ENCODE data around the gene RPGRIP1L. TPM values are rescaled to one million over a fixed set of nuclear protein-coding genes. Genes with fewer than 3 reads are reported as not detected.

Gene RPGRIP1L
- total RNA-seq, 4 donors from 2014 or later, result 0.53 to 0.75 (median 0.68) TPM

DNA sequence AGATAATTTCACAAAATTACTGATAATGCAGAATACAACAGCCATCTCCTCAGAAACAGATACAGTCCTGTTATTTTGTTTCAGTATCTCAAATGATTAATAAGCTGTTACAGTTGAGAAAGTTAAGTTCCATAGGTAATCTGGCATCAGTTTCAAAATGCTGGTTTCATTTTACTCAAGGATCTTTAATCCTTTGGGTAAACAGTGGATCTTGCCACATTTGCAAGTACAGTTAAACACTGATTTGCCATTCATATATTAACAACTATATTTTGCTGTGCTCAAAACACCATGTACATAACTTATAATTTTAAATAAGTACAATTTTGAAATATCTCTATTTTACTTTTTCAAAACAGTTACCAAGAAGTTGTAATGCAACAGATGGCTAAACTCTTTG lies 31.2 kb downstream of the RPGRIP1L start:
- no peak overlapping the region for H3K4me3 ChIP-seq
- no peaks in the 10 kb centered on the region for H3K4me1 ChIP-seq
- intact Hi-C loops (cut with DNase I; ENCODE audit: low total_unique reads), result no loop called here
- DNase-seq (no peak), ATAC-seq (no peak)
- H3K9me3 ChIP-seq, result no peaks in the 10 kb centered on the region
- TF ChIP-seq, protein P1, sequence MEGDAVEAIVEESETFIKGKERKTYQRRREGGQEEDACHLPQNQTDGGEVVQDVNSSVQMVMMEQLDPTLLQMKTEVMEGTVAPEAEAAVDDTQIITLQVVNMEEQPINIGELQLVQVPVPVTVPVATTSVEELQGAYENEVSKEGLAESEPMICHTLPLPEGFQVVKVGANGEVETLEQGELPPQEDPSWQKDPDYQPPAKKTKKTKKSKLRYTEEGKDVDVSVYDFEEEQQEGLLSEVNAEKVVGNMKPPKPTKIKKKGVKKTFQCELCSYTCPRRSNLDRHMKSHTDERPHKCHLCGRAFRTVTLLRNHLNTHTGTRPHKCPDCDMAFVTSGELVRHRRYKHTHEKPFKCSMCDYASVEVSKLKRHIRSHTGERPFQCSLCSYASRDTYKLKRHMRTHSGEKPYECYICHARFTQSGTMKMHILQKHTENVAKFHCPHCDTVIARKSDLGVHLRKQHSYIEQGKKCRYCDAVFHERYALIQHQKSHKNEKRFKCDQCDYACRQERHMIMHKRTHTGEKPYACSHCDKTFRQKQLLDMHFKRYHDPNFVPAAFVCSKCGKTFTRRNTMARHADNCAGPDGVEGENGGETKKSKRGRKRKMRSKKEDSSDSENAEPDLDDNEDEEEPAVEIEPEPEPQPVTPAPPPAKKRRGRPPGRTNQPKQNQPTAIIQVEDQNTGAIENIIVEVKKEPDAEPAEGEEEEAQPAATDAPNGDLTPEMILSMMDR (IDR thresholded peaks at IDR 0.05 in 4 of 5, conservative IDR thresholded peaks at IDR 0.05 in 1 of 5), result no peak
- no peak for TF ChIP-seq POLR2A (IDR thresholded peaks at IDR 0.05)
- no peak overlapping the region for H3K27ac ChIP-seq
- H3K36me3 ChIP-seq, result no peaks in the 10 kb centered on the region
- H3K27me3 ChIP-seq, result no peaks in the 10 kb centered on the region
- in situ Hi-C loops (cut with MboI; ENCODE audit: low sequenced_read_pairs in 4 of 4), result no loop called here

DNA sequence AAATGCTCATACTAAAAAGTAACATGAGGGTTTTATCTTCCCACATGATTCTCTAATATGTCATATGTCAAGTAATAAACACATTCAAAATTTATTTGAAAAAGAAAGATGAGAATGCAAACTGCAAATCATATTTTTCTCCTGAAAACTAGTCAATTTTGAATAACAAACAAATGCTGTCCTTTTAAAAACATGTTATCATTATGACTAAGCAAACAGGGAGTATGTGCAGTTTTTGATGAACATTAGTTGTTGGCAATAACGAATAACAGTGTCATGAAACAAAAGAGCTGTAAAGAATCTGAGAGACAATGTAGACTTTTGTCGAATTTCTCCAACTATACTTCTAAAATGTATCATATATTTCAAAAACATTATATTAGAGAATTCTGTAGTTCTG lies 34.8 kb downstream of the RPGRIP1L start:
- no peaks in the 10 kb centered on the region for H3K9me3 ChIP-seq
- no peak overlapping the region for H3K4me3 ChIP-seq
- no peak for DNase-seq
- intact Hi-C loops (cut with DNase I; ENCODE audit: low total_unique reads), result no loop called here
- no peaks in the 10 kb centered on the region for H3K4me1 ChIP-seq
- in situ Hi-C loops (cut with MboI; ENCODE audit: low sequenced_read_pairs in 4 of 4), result no loop called here
- H3K27me3 ChIP-seq, result no peaks in the 10 kb centered on the region
- no peak for ATAC-seq
- no peaks in the 10 kb centered on the region for H3K36me3 ChIP-seq
- H3K27ac ChIP-seq, result no peak overlapping the region
- no peak for TF ChIP-seq POLR2A (IDR thresholded peaks at IDR 0.05)
- TF ChIP-seq, protein P1 (IDR thresholded peaks at IDR 0.05 in 4 of 5, conservative IDR thresholded peaks at IDR 0.05 in 1 of 5), result no peak

DNA sequence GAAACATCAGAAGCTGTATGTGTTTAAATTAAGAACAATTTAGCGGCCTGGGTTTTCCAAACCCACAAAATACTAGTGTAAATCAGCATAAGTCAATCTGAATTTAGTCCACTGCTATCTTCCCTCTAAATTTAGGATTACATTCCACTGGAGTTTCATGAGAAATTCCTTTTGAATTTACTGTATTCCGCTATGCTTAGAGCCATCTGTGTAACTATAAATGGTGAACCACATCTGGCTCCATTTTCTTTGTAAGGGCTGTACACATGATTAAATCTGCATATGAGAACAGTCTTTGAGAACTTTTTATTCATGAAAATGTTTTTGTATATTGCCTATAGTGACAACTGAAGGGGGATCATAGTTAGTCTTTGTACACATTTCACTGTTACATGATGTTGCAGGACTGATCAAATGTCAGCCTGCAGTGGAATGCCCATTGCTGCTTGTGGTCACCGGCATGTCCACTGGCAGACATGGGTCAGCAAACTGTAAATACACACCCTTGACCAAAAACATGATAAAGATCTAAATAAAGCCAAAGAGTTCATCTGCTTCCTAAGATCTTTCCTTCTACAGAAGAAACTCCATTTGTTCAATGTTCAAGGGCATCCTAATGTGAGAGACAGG lies 36.8 kb downstream of the RPGRIP1L start:
- no peak for ATAC-seq
- in situ Hi-C loops (cut with MboI; ENCODE audit: low sequenced_read_pairs in 4 of 4) (no loop called here), intact Hi-C loops (cut with DNase I; ENCODE audit: low total_unique reads) (no loop called here)
- DNase-seq, result no peak
- Histone ChIP-seq H3K27me3 (no peaks in the 10 kb centered on the region), H3K4me3 (no peak overlapping the region), H3K27ac (no peak overlapping the region), H3K9me3 (no peaks in the 10 kb centered on the region), H3K4me1 (no peaks in the 10 kb centered on the region), H3K36me3 (no peaks in the 10 kb centered on the region)
- no peak for TF ChIP-seq POLR2A (IDR thresholded peaks at IDR 0.05)
- TF ChIP-seq, protein P1 (IDR thresholded peaks at IDR 0.05 in 4 of 5, conservative IDR thresholded peaks at IDR 0.05 in 1 of 5), result no peak

GRCh38 chr16:53664724-53665345 lies 38.8 kb downstream of the RPGRIP1L start:
- TF ChIP-seq, protein P1 (IDR thresholded peaks at IDR 0.05 in 4 of 5, conservative IDR thresholded peaks at IDR 0.05 in 1 of 5), result no peak
- no peak for TF ChIP-seq POLR2A (IDR thresholded peaks at IDR 0.05)
- no peak for DNase-seq
- H3K9me3 ChIP-seq, result no peaks in the 10 kb centered on the region
- no peaks in the 10 kb centered on the region for H3K27me3 ChIP-seq
- no peak overlapping the region for H3K27ac ChIP-seq
- H3K4me1 ChIP-seq, result no peaks in the 10 kb centered on the region
- intact Hi-C loops (cut with DNase I; ENCODE audit: low total_unique reads), result no loop called here
- ATAC-seq, result no peak
- no peaks in the 10 kb centered on the region for H3K36me3 ChIP-seq
- H3K4me3 ChIP-seq, result no peak overlapping the region
- in situ Hi-C loops (cut with MboI; ENCODE audit: low sequenced_read_pairs in 4 of 4), result no loop called here

Data from gastrocnemius medialis (tissue), 4 donors.